Sigmoid colon (tissue), 4 donors: ENCODE results near the gene SLC16A3.

ENCODE experiments used
- POLR2A ChIP-seq, 2 donors: fragments of 450-650 bp; IDR thresholded peaks; one replicate each; pipeline ENCODE4 v1.6.1; 2016; ENCODE audit warnings: antibody characterized with exemption in 2 of 2, mild to moderate bottlenecking in 2 of 2, moderate library complexity in 2 of 2
- POLR2AphosphoS5 ChIP-seq, 4 donors: sonication (generic); formaldehyde crosslinking; IDR thresholded peaks; one replicate each; pipeline ENCODE4 v1.6.1; 2017; ENCODE audit warnings: antibody characterized with exemption in 4 of 4
- TF ChIP-seq, protein P1 (sequence below), 4 experiments: fragments of 450-650 bp in 3 of 4; fragments of 200-600 bp in 1 of 4; IDR thresholded peaks; one replicate each; pipeline ENCODE4 v1.5.1; 2016 to 2019; ENCODE audit warnings: antibody characterized with exemption in 4 of 4, mild to moderate bottlenecking in 3 of 4, moderate library complexity in 2 of 4

DNA sequence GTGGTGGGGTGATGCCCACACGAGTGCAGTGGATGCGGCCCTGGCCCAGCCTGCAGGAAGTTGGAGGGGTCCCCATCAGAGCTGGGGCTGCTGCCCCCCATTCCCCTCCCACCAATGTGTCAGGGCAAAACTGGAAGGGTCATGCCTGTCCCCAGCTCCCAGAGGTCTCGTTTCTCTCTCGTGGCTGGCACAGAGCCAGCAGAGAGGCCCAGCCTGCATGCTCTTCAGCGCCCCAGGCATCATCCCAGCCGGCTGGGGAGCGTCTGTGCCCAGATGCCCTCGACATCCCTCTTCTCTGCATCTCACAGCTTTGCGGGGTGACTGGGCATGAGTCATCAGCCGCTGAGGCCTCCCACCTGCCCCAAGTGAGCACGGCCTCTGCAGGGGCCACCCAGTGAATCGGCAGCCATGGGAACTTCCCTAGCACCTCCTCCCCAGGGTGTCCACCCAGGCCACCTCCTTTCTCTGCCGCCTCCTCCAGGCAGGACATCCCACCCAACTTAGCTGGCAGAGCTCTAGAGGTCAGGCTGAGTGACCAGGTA is 54.4 kb downstream of the SLC16A3 start:
- TF ChIP-seq POLR2AphosphoS5 (IDR thresholded peaks at IDR 0.05) (no peak), POLR2A (IDR thresholded peaks at IDR 0.05) (no peak)
- TF ChIP-seq, protein P1, sequence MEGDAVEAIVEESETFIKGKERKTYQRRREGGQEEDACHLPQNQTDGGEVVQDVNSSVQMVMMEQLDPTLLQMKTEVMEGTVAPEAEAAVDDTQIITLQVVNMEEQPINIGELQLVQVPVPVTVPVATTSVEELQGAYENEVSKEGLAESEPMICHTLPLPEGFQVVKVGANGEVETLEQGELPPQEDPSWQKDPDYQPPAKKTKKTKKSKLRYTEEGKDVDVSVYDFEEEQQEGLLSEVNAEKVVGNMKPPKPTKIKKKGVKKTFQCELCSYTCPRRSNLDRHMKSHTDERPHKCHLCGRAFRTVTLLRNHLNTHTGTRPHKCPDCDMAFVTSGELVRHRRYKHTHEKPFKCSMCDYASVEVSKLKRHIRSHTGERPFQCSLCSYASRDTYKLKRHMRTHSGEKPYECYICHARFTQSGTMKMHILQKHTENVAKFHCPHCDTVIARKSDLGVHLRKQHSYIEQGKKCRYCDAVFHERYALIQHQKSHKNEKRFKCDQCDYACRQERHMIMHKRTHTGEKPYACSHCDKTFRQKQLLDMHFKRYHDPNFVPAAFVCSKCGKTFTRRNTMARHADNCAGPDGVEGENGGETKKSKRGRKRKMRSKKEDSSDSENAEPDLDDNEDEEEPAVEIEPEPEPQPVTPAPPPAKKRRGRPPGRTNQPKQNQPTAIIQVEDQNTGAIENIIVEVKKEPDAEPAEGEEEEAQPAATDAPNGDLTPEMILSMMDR (IDR thresholded peaks at IDR 0.05), result no peak
